WTC11 (cell line): Measurements from ENCODE around the gene TFPT. TPM values are rescaled to one million over a fixed set of nuclear protein-coding genes. Genes with fewer than 3 reads are reported as not detected.

ENCODE experiments used
- ATAC-seq: fragments of 200-7000 bp; cut with Tn5 transposase; 2 replicates; pipeline ENCODE4 v1.10.0; 2021; ENCODE audit warnings: mild to moderate bottlenecking, moderate library complexity
- CTCF ChIA-PET: fragments of 300-600 bp; sonication (Branson Sonifier 250); formaldehyde crosslinking; loops from one replicate; lab custom pipeline; 2021; ENCODE audit warnings: antibody characterized with exemption; lab: Charles Lee
- POLR2A ChIA-PET: fragments of 350-600 bp; sonication (Branson Sonifier 250); formaldehyde crosslinking; loops from one replicate; lab custom pipeline; 2021; ENCODE audit warnings: antibody characterized with exemption; lab: Charles Lee
- DNase-seq: peaks from one replicate; pipeline ENCODE4 v3.0.0; 2021; ENCODE audit warnings: low spot score
- H3K27ac Mint-ChIP-seq: 2 replicates; pipeline ENCODE4 v1.8.0; 2021; ENCODE audit warnings: mixed read lengths
- H3K27me3 Mint-ChIP-seq: 2 replicates; pipeline ENCODE4 v1.8.0; 2021; ENCODE audit warnings: low read depth, mild to moderate bottlenecking, moderate library complexity, mixed read lengths
- H3K36me3 Mint-ChIP-seq: 2 replicates; pipeline ENCODE4 v1.8.0; 2021; ENCODE audit warnings: mixed read lengths
- H3K4me1 Mint-ChIP-seq: 2 replicates; pipeline ENCODE4 v1.8.0; 2022; ENCODE audit warnings: mixed read lengths
- H3K4me3 Mint-ChIP-seq: 2 replicates; pipeline ENCODE4 v1.8.0; 2021; ENCODE audit warnings: mild to moderate bottlenecking, moderate library complexity, mixed read lengths
- H3K9me3 Mint-ChIP-seq: 2 replicates; pipeline ENCODE4 v1.8.0; 2021; ENCODE audit warnings: mixed read lengths
- ATF1 ChIP-seq: sonication (generic); formaldehyde crosslinking; IDR thresholded peaks from 2 replicates; pipeline ENCODE4 v1.8.1; 2023; ENCODE audit warnings: mild to moderate bottlenecking, moderate library complexity, missing genetic modification reagents
- CBFB ChIP-seq: sonication (generic); formaldehyde crosslinking; IDR thresholded peaks from 2 replicates; pipeline ENCODE4 v1.8.1; 2022; ENCODE audit warnings: mild to moderate bottlenecking, low read depth, missing genetic modification reagents
- CREB1 ChIP-seq: sonication (generic); formaldehyde crosslinking; IDR thresholded peaks from 2 replicates; pipeline ENCODE4 v1.8.0; 2023; ENCODE audit warnings: mild to moderate bottlenecking, missing genetic modification reagents
- ELF4 ChIP-seq: sonication (generic); formaldehyde crosslinking; IDR thresholded peaks from 2 replicates; pipeline ENCODE4 v1.8.1; 2022; ENCODE audit warnings: low read depth, mild to moderate bottlenecking, moderate library complexity, missing genetic modification reagents
- FOXK1 ChIP-seq: sonication (generic); formaldehyde crosslinking; IDR thresholded peaks from 2 replicates; pipeline ENCODE4 v1.8.0; 2022; ENCODE audit warnings: mild to moderate bottlenecking, moderate library complexity, missing genetic modification reagents
- GTF2I ChIP-seq: fragments of 250-450 bp; sonication (Bioruptor Pico); conservative IDR thresholded peaks from 2 replicates; pipeline ENCODE4 v1.4.0; 2021; ENCODE audit warnings: mild to moderate bottlenecking
- KAT7 ChIP-seq: sonication (generic); formaldehyde crosslinking; IDR thresholded peaks from 2 replicates; pipeline ENCODE4 v1.8.1; 2023; ENCODE audit warnings: missing genetic modification reagents, mild to moderate bottlenecking, borderline replicate concordance
- MYBL2 ChIP-seq: sonication (generic); formaldehyde crosslinking; IDR thresholded peaks from 2 replicates; pipeline ENCODE4 v1.8.1; 2023; ENCODE audit warnings: mild to moderate bottlenecking, moderate library complexity, missing genetic modification reagents
- OVOL2 ChIP-seq: fragments of 250-450 bp; sonication (Bioruptor Pico); IDR thresholded peaks from 2 replicates; pipeline ENCODE4 v1.9.0; 2021; ENCODE audit warnings: mild to moderate bottlenecking, borderline replicate concordance
- PRRX2 ChIP-seq: fragments of 250-450 bp; sonication (Bioruptor Pico); IDR thresholded peaks from 2 replicates; pipeline ENCODE4 v1.8.0; 2021; ENCODE audit warnings: mild to moderate bottlenecking
- SMAD3 ChIP-seq: sonication (generic); formaldehyde crosslinking; IDR thresholded peaks from 2 replicates; pipeline ENCODE4 v1.8.0; 2022; ENCODE audit warnings: missing genetic modification reagents, mild to moderate bottlenecking, borderline replicate concordance
- TEAD4 ChIP-seq: sonication (generic); formaldehyde crosslinking; IDR thresholded peaks from 2 replicates; pipeline ENCODE4 v1.8.0; 2022; ENCODE audit warnings: mild to moderate bottlenecking, missing genetic modification reagents
- ZBTB21 ChIP-seq: sonication (generic); formaldehyde crosslinking; IDR thresholded peaks from 2 replicates; pipeline ENCODE4 v1.8.1; 2023; ENCODE audit warnings: mild to moderate bottlenecking, missing genetic modification reagents, borderline replicate concordance
- ZNF219 ChIP-seq: sonication (generic); formaldehyde crosslinking; IDR thresholded peaks from 2 replicates; pipeline ENCODE4 v1.8.0; 2023; ENCODE audit warnings: missing genetic modification reagents, mild to moderate bottlenecking, borderline replicate concordance
- ZNF423 ChIP-seq: fragments of 250-450 bp; sonication (Bioruptor Pico); IDR thresholded peaks from 2 replicates; pipeline ENCODE4 v2.1.2; 2022; ENCODE audit warnings: mild to moderate bottlenecking, moderate library complexity
- ZNF671 ChIP-seq: fragments of 250-450 bp; sonication (Bioruptor Pico); IDR thresholded peaks from 2 replicates; pipeline ENCODE4 v1.8.0; 2021; ENCODE audit warnings: mild to moderate bottlenecking
- total RNA-seq: library from RNA; stranded (reverse); gene quantifications from 3 replicates; pipeline ENCODE4 v1.2.3, GENCODE V29; 2021
- TF ChIP-seq, protein P1 (sequence below): sonication (generic); formaldehyde crosslinking; IDR thresholded peaks from 2 replicates; pipeline ENCODE4 v1.8.0; 2022; ENCODE audit warnings: mild to moderate bottlenecking, missing genetic modification reagents
- TF ChIP-seq, protein P2 (sequence below): sonication (generic); formaldehyde crosslinking; IDR thresholded peaks from 2 replicates; pipeline ENCODE4 v1.8.0; 2023; ENCODE audit warnings: mild to moderate bottlenecking, missing genetic modification reagents
- TF ChIP-seq, protein P3 (sequence below): sonication (generic); formaldehyde crosslinking; IDR thresholded peaks from 2 replicates; pipeline ENCODE4 v1.8.0; 2022; ENCODE audit warnings: mild to moderate bottlenecking, missing genetic modification reagents
- TF ChIP-seq, protein P4 (sequence below): sonication (generic); formaldehyde crosslinking; IDR thresholded peaks from 2 replicates; pipeline ENCODE4 v1.8.0; 2022; ENCODE audit warnings: mild to moderate bottlenecking, missing genetic modification reagents
- TF ChIP-seq, protein P5 (sequence below): fragments of 250-450 bp; sonication (Bioruptor Pico); IDR thresholded peaks from 2 replicates; pipeline ENCODE4 v1.9.0; 2021; ENCODE audit warnings: mild to moderate bottlenecking, borderline replicate concordance
- TF ChIP-seq, protein P6 (sequence below): sonication (generic); formaldehyde crosslinking; IDR thresholded peaks from 2 replicates; pipeline ENCODE4 v1.8.1; 2022; ENCODE audit warnings: low read depth, mild to moderate bottlenecking, moderate library complexity, missing genetic modification reagents, borderline replicate concordance
- TF ChIP-seq, protein P7 (sequence below): sonication (generic); formaldehyde crosslinking; conservative IDR thresholded peaks from 2 replicates; pipeline ENCODE4 v1.8.1; 2022; ENCODE audit warnings: mild to moderate bottlenecking, missing genetic modification reagents

The TFPT gene
- total RNA-seq, 1 experiment from 2014 or later: 24.6 TPM

DNA sequence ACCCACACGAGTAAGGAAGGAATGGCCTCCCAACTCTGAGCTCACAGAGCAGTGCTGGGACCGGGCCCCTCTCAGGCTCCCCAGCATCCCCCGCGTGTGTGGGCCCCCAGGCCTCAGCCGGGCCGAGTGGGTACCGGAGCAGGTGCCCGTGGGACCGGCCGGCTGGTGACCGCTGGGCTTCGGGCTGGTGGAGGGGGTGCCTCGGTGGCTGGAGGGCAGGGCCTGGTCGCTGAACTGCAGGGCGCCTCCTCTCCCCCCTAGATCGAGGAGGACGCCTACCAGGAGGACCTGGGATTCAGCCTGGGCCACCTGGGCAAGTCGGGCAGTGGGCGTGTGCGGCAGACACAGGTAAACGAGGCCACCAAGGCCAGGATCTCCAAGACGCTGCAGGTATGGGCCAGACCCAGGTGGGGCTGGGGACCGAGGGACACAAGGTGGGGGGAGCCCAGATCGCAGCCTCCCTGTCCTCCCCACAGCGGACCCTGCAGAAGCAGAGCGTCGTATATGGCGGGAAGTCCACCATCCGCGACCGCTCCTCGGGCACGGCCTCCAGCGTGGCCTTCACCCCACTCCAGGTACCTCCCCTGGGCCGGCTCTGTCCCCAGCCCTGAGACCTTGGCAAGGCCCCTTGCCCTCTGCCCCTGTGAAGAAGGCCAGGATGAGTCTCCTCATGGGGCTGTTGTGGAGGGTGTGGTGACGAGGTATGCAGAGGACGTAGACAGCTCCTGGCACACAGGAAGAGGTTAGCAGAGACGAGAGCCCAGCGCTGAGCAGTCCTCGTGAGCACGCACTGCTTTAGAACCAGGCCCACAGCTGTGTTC is 13.5 kb upstream of the TFPT start:
- H3K9me3 Mint-ChIP-seq: no peaks in the 10 kb centered on the region
- no peak overlapping the region for H3K4me3 Mint-ChIP-seq
- POLR2A ChIA-PET: no interaction called here
- H3K4me1 Mint-ChIP-seq: no peaks in the 10 kb centered on the region
- H3K27me3 Mint-ChIP-seq: no peaks in the 10 kb centered on the region
- no peak overlapping the region for H3K27ac Mint-ChIP-seq
- DNase-seq (no peak), ATAC-seq (no peak)
- TF ChIP-seq PRRX2 (CRISPR knock-in tag): no peak
- no peak for TF ChIP-seq FOXK1
- TF ChIP-seq, protein P1, sequence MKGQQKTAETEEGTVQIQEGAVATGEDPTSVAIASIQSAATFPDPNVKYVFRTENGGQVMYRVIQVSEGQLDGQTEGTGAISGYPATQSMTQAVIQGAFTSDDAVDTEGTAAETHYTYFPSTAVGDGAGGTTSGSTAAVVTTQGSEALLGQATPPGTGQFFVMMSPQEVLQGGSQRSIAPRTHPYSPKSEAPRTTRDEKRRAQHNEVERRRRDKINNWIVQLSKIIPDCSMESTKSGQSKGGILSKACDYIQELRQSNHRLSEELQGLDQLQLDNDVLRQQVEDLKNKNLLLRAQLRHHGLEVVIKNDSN: no peak
- no peak for TF ChIP-seq CREB1 (CRISPR knock-in tag)
- no peak for TF ChIP-seq ZBTB21
- TF ChIP-seq, protein P2, sequence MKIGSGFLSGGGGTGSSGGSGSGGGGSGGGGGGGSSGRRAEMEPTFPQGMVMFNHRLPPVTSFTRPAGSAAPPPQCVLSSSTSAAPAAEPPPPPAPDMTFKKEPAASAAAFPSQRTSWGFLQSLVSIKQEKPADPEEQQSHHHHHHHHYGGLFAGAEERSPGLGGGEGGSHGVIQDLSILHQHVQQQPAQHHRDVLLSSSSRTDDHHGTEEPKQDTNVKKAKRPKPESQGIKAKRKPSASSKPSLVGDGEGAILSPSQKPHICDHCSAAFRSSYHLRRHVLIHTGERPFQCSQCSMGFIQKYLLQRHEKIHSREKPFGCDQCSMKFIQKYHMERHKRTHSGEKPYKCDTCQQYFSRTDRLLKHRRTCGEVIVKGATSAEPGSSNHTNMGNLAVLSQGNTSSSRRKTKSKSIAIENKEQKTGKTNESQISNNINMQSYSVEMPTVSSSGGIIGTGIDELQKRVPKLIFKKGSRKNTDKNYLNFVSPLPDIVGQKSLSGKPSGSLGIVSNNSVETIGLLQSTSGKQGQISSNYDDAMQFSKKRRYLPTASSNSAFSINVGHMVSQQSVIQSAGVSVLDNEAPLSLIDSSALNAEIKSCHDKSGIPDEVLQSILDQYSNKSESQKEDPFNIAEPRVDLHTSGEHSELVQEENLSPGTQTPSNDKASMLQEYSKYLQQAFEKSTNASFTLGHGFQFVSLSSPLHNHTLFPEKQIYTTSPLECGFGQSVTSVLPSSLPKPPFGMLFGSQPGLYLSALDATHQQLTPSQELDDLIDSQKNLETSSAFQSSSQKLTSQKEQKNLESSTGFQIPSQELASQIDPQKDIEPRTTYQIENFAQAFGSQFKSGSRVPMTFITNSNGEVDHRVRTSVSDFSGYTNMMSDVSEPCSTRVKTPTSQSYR (CRISPR knock-in tag): no peak
- TF ChIP-seq ELF4: no peak
- TF ChIP-seq, protein P3, sequence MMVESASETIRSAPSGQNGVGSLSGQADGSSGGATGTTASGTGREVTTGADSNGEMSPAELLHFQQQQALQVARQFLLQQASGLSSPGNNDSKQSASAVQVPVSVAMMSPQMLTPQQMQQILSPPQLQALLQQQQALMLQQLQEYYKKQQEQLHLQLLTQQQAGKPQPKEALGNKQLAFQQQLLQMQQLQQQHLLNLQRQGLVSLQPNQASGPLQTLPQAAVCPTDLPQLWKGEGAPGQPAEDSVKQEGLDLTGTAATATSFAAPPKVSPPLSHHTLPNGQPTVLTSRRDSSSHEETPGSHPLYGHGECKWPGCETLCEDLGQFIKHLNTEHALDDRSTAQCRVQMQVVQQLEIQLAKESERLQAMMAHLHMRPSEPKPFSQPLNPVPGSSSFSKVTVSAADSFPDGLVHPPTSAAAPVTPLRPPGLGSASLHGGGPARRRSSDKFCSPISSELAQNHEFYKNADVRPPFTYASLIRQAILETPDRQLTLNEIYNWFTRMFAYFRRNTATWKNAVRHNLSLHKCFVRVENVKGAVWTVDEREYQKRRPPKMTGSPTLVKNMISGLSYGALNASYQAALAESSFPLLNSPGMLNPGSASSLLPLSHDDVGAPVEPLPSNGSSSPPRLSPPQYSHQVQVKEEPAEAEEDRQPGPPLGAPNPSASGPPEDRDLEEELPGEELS: no peak
- no peak for TF ChIP-seq ZNF219 (CRISPR knock-in tag)
- no peak for TF ChIP-seq ATF1 (CRISPR knock-in tag)
- no peak for TF ChIP-seq MYBL2 (CRISPR knock-in tag)
- no peak for TF ChIP-seq KAT7 (CRISPR knock-in tag)
- peaks cover 46% of the 10 kb centered on the region for H3K36me3 Mint-ChIP-seq
- CTCF ChIA-PET: no interaction called here

DNA sequence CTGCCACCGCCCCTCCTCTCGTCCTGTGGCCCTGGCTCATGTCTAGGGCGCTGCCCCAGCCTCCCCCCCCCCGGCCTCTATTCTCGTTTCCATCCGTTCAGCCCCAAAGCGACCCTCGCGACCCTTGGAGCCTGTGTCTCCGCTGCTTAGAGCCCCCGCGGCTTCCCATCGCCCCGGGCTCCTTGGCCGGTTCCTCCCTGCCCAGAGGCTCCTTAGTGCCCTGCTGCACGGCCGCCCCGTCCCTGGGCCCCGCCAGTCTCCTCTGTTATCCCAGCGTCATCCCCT is 12.9 kb upstream of the TFPT start:
- peaks cover 51% of the 10 kb centered on the region for H3K36me3 Mint-ChIP-seq
- TF ChIP-seq GTF2I (no peak), KAT7 (CRISPR knock-in tag) (no peak), SMAD3 (CRISPR knock-in tag) (no peak), ZBTB21 (no peak), OVOL2 (no peak), ZNF423 (no peak), ZNF671 (CRISPR knock-in tag) (no peak), ZNF219 (CRISPR knock-in tag) (no peak), TEAD4 (CRISPR knock-in tag) (no peak), CBFB (CRISPR knock-in tag) (no peak)
- TF ChIP-seq, protein P4, sequence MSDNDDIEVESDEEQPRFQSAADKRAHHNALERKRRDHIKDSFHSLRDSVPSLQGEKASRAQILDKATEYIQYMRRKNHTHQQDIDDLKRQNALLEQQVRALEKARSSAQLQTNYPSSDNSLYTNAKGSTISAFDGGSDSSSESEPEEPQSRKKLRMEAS (CRISPR knock-in tag): no peak
- TF ChIP-seq, protein P5, sequence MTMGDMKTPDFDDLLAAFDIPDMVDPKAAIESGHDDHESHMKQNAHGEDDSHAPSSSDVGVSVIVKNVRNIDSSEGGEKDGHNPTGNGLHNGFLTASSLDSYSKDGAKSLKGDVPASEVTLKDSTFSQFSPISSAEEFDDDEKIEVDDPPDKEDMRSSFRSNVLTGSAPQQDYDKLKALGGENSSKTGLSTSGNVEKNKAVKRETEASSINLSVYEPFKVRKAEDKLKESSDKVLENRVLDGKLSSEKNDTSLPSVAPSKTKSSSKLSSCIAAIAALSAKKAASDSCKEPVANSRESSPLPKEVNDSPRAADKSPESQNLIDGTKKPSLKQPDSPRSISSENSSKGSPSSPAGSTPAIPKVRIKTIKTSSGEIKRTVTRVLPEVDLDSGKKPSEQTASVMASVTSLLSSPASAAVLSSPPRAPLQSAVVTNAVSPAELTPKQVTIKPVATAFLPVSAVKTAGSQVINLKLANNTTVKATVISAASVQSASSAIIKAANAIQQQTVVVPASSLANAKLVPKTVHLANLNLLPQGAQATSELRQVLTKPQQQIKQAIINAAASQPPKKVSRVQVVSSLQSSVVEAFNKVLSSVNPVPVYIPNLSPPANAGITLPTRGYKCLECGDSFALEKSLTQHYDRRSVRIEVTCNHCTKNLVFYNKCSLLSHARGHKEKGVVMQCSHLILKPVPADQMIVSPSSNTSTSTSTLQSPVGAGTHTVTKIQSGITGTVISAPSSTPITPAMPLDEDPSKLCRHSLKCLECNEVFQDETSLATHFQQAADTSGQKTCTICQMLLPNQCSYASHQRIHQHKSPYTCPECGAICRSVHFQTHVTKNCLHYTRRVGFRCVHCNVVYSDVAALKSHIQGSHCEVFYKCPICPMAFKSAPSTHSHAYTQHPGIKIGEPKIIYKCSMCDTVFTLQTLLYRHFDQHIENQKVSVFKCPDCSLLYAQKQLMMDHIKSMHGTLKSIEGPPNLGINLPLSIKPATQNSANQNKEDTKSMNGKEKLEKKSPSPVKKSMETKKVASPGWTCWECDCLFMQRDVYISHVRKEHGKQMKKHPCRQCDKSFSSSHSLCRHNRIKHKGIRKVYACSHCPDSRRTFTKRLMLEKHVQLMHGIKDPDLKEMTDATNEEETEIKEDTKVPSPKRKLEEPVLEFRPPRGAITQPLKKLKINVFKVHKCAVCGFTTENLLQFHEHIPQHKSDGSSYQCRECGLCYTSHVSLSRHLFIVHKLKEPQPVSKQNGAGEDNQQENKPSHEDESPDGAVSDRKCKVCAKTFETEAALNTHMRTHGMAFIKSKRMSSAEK (CRISPR knock-in tag): no peak
- TF ChIP-seq, protein P6, sequence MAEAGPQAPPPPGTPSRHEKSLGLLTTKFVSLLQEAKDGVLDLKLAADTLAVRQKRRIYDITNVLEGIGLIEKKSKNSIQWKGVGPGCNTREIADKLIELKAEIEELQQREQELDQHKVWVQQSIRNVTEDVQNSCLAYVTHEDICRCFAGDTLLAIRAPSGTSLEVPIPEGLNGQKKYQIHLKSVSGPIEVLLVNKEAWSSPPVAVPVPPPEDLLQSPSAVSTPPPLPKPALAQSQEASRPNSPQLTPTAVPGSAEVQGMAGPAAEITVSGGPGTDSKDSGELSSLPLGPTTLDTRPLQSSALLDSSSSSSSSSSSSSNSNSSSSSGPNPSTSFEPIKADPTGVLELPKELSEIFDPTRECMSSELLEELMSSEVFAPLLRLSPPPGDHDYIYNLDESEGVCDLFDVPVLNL (CRISPR knock-in tag): no peak
- TF ChIP-seq, protein P7, sequence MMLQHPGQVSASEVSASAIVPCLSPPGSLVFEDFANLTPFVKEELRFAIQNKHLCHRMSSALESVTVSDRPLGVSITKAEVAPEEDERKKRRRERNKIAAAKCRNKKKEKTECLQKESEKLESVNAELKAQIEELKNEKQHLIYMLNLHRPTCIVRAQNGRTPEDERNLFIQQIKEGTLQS: no peak
- no peaks in the 10 kb centered on the region for H3K9me3 Mint-ChIP-seq
- ATAC-seq: no peak
- H3K27ac Mint-ChIP-seq: no peak overlapping the region
- POLR2A ChIA-PET: no interaction called here
- DNase-seq: no peak
- no peaks in the 10 kb centered on the region for H3K27me3 Mint-ChIP-seq
- H3K4me3 Mint-ChIP-seq: no peak overlapping the region
- CTCF ChIA-PET: no interaction called here
- no peaks in the 10 kb centered on the region for H3K4me1 Mint-ChIP-seq
